Measurements from ENCODE around the gene TMEM233. TPM values are rescaled to one million over a fixed set of nuclear protein-coding genes. Genes with fewer than 3 reads are reported as not detected.

The TMEM233 gene
- total and polyA plus RNA-seq, 2 of the 8 experiments (the other 6 are each of a cell fraction or from before 2014, with no cell fraction given) = 0.09 TPM

DNA sequence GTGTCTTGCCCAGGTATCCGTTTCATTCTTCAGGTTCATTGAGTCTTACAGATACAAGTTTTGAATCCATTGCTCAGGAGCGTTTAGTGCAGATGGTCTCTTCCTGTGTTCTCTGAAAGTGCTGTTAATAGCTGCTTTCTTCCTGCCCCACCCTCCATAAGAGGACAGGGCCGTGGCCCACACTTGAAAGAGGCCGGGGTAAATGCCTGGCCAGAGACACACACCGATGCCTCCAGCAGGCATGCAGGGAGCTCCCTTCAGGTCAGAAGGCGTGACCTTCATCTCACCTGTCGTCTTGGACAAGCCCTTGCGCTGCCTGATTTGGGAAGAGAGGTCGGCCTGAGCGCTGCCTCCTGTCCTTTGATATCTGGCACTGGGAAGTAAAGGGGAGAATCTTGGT is 85.9 kb downstream of the TMEM233 start:
- Histone ChIP-seq H2BK5ac (ENCODE audit: low read depth, low read length) (no peak overlapping the region; the same call in 1 of the 2 replicates), H3K36me3 (ENCODE audit: control insufficient read depth in 2 of 4, insufficient read depth in 4 of 4, low read length in 3 of 4) (peaks cover 26 to 66% (median 59%) of the 10 kb centered on the region in 4 experiments), H3K4me1 (replicated peaks in 1 of 4; ENCODE audit: control insufficient read depth in 3 of 4, insufficient read depth in 4 of 4, low read length in 3 of 4) (peaks cover 0 to 4% (median 0%) of the 10 kb centered on the region in 4 experiments; a peak in 2 of 7 replicates), H4K5ac (ENCODE audit: insufficient read length, low read depth, low read length) (no peak overlapping the region), H2BK15ac (ENCODE audit: low read length) (no peak overlapping the region), H3K14ac (ENCODE audit: insufficient read length) (no peak overlapping the region), H3K27me3 (replicated peaks in 1 of 4; ENCODE audit: control insufficient read depth in 3 of 4, extremely low read depth in 1 of 4, insufficient read depth in 3 of 4, low read length in 3 of 4) (no peaks in the 10 kb centered on the region), H3K23me2 (ENCODE audit: low read depth, low read length) (no peaks in the 10 kb centered on the region), H4K8ac (ENCODE audit: extremely low read depth, insufficient read depth, low read length) (no peak overlapping the region), H3K56ac (replicated peaks; ENCODE audit: insufficient read length, low read depth, low read length) (no peak overlapping the region), H3K9me3 (ENCODE audit: insufficient read depth in 2 of 2, low read depth in 1 of 2, low read length in 1 of 2) (no peaks in the 10 kb centered on the region), H3K9ac (replicated peaks in 1 of 4; ENCODE audit: extremely low read depth in 1 of 4, low read depth in 3 of 4, low read length in 3 of 4) (no peak overlapping the region), H2BK12ac (ENCODE audit: low read depth, low read length) (no peak overlapping the region), H3K4me2 (ENCODE audit: insufficient read depth in 1 of 2, low read depth in 2 of 2, low read length in 2 of 2) (no peak overlapping the region), H3K79me2 (ENCODE audit: control insufficient read depth in 1 of 2, insufficient read depth in 2 of 2, low read length in 2 of 2) (no peaks in the 10 kb centered on the region), H3K27ac (ENCODE audit: low read depth, low read length) (no peak overlapping the region), H3K18ac (ENCODE audit: extremely low read depth, low read length) (no peak overlapping the region; the same call in 1 of the 2 replicates), H3K4me3 (ENCODE audit: extremely low read depth in 1 of 4, insufficient read depth in 2 of 4, low read depth in 3 of 4, low read length in 4 of 4) (no peak overlapping the region), H2AFZ (ENCODE audit: low read length) (no peak overlapping the region), H4K20me1 (replicated peaks in 1 of 2; ENCODE audit: control insufficient read depth in 1 of 2, insufficient read depth in 2 of 2, low read length in 2 of 2) (peaks cover 7 to 14% of the 10 kb centered on the region in 2 experiments), H3K23ac (ENCODE audit: insufficient read length) (no peak overlapping the region), H4K91ac (replicated peaks; ENCODE audit: insufficient read length, low read length) (no peak overlapping the region), H3K4ac (replicated peaks; ENCODE audit: insufficient read length, low read depth, low read length) (no peak overlapping the region), H3K79me1 (ENCODE audit: low read depth, low read length) (no peaks in the 10 kb centered on the region), H2BK120ac (replicated peaks; ENCODE audit: low read depth, low read length) (no peak overlapping the region), H2AK5ac (ENCODE audit: low read depth, low read length) (no peak overlapping the region), H2BK20ac (ENCODE audit: low read length) (no peak overlapping the region)
- CTCF ChIA-PET (ENCODE audit: partially characterized antibody) = interaction anchor here (0.7 to 2.9 kb wide), 2 partner anchors 10 to 11 kb away, joined by 3 to 14 read pairs; partner anchors contain the start of gene PRKAB1
- POLR2A ChIA-PET (ENCODE audit: partially characterized antibody) = interaction anchor here (1.0 to 2.1 kb wide), 3 partner anchors 10 to 22 kb away, joined by 3 to 6 read pairs (median 4); no protein-coding TSS in a partner anchor
- TF ChIP-seq EGR1 (IDR thresholded peaks at IDR 0.05; ENCODE audit: borderline replicate concordance, low read depth, low read length) (no peak), YY1 (IDR thresholded peaks at IDR 0.05; ENCODE audit: low read depth, low read length) (no peak), RBBP5 (IDR thresholded peaks at IDR 0.05; ENCODE audit: borderline replicate concordance, low read depth, low read length) (no peak), CBX8 (IDR thresholded peaks at IDR 0.05; ENCODE audit: borderline replicate concordance, low read depth, low read length) (no peak), RXRA (IDR thresholded peaks at IDR 0.05; ENCODE audit: insufficient read depth, low read depth, low read length) (no peak), RAD21 (IDR thresholded peaks at IDR 0.05 in 1 of 2, conservative IDR thresholded peaks at IDR 0.05 in 1 of 2; ENCODE audit: low read depth in 2 of 2, low read length in 2 of 2) (no peak), NRF1 (IDR thresholded peaks at IDR 0.05; ENCODE audit: low read depth, low read length) (no peak), TBP (IDR thresholded peaks at IDR 0.05; ENCODE audit: low read depth, low read length) (no peak), SP4 (IDR thresholded peaks at IDR 0.05; ENCODE audit: low read length) (no peak)
- FAIRE-seq (no peak), DNase-seq (ENCODE audit: low read depth in 1 of 2, low spot score in 2 of 2) (no peak)
- 90% methylated on average over 8 of the region's 10 CpGs; no CpG with 5 or more reads in 1 of the 2 experiments for WGBS, 2 experiments (ENCODE audit: extremely low coverage in 1 of 2, insufficient coverage in 1 of 2, insufficient read length in 1 of 2, insufficient replicate concordance in 2 of 2, low coverage in 1 of 2, low lambda C conversion rate in 2 of 2, missing lambda C conversion rate in 1 of 2)
